Measurements from ENCODE around the gene LYSMD4.
"Not testable (repeated sequence)": the region's sequence is repeated elsewhere in the genome, so short reads cannot be mapped to it uniquely, and the experiment has no call there.

The LYSMD4 gene

GRCh38 chr15:99733268-99734039, at the start of gene LYSMD4:
LYSMD4 (minus strand) TSS chr15:99733437; CDS start chr15:99731999, 1,438 bp downstream.
- DNase-seq = peak; percentile 83

- not testable (repeated sequence) for DNase-seq
These were observed 48.8 kb upstream of the LYSMD4 start for GRCh38 chr15:99782029-99782428.

DNA sequence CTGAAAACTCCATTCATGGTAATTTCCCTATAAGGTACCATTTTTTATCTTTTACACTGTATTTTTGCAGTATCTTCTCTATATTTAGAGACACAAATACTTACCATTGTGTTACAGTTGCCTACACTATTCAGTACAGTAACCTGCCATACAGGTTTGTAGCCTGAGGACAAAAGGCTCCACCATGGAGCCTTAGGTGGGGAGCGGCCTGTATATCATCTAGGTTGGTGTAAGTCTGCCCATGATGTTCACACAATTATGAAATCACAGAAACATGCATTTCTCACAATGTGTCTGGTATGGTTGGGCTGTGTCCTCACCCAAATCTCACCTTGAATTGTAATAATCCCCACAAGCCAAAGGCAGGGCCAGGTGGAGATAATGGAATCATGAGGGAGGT, 43.9 kb upstream of the LYSMD4 start:
- DNase-seq = no peak

- DNase-seq = no peak
These were observed 31.3 kb upstream of the LYSMD4 start for GRCh38 chr15:99764522-99764921.

GRCh38 chr15:99763827-99764226, 30.6 kb upstream of the LYSMD4 start:
- no peak for DNase-seq

- no peak for DNase-seq
These were observed 29.1 kb upstream of the LYSMD4 start for GRCh38 chr15:99762288-99762687.

DNA sequence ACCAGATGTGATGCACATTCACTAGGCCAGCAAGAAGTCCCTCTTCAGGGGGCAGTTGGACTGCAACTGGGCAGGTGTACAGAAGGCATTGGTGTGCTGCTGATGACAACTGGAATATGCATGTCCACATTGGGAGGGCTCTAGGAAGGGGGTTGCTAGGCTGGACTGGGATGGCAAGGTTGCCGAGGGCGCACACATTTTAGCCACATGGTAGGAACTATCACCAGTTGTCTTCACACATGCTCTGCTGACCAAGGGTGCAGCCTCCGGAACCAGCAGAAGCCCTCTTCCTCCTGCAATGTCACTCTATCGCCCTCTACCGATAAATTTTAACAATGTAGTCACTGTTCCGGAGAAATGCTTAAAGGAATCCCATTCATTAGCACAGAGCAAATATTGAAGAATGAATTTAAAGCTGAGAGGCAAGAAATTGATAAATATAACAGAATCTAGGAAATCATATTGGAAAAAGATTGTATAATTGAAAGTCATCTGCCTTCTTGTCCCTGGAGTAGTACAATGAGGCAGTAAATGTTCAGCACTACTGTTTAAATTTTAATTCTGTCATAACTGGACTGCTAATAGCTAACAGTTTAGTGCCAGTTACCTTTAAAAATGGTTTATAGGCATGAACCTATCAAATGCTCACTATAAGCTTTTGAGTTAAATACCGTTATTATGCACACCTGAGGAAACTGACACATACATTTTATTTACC, 22.6 kb upstream of the LYSMD4 start:
- DNase-seq = peak; percentile 34

- no peak for DNase-seq
These were observed 19.8 kb upstream of the LYSMD4 start for GRCh38 chr15:99753066-99753465.

DNA sequence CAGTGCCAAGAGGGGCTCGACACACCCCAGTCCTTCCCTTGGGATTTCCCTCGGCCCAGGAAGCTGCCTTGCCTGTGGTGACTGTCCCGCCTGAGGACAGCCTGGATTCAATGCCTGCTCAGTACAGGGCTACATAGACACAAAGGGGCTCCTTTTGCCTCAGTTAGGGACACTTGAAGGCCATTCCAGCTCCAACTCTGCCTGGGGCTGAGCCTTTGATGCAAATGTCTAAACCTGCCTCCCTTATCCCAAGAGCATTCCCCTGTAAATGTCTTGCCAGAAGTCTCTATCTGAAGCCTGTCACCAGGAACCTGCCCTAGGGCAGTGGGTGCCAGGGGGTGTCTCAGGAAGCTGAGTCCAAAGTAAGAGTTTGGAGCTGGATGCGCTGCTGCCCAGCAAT, 19.3 kb upstream of the LYSMD4 start:
- no peak for DNase-seq

GRCh38 chr15:99750326-99750725, 17.1 kb upstream of the LYSMD4 start:
- DNase-seq = not testable (repeated sequence)

DNA sequence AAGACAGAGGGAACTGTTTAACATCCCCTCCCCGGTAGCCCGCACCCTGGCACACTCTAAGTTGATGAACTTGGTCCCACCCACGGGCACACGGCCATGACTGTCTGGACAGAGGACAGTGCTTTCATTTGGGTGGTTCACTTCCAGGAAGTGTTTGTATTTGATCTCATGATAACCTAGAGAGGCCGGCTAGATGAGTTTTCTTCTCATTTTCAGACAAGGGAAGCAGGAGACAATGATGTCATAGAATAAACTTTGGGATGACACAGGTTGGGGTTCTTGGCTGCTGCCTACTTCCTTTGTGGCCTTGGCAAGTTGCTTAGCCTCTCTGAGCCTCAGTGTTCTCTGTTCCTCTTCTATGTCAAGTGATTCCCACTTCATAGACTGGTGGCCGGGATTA, 16.1 kb upstream of the LYSMD4 start:
- peak; percentile 21 for DNase-seq

DNA sequence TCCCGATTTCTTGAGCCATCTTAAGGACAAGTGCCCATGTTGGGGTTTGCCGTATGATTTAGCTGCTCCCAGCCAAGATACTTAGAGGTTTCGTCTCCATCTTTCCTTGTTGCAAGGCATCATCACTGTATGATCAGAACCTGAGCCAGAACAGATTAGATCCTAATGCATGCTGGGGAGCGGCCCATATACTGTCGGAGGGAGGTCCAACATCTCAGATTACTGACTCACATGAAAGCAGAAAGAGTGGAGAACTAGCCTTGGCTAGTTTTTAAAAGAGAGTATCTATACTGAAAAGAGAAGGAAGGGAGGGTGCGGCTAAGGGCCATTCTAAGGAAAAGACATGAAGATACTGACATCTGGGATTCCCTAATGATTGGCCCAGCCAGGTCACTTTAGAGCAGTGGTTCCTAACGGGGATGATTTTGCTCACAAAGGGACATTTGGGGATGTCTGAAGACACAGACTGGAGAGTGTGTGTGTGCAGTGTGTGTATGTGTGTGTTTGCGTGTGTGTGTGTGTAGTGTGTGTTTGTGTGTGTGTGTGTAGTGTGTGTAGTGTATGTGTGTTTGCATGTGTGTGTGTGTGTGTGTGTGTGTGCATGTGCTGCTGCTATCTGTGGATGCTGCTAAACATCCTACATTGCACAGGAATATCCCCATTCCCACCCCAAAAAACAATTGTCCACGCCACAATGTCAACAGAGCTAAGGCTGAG, 12.3 kb upstream of the LYSMD4 start:
- DNase-seq = no peak

GRCh38 chr15:99744142-99744541, 10.9 kb upstream of the LYSMD4 start:
- DNase-seq = no peak

- DNase-seq = no peak
These were observed 8.6 kb upstream of the LYSMD4 start for GRCh38 chr15:99741835-99742234.

DNA sequence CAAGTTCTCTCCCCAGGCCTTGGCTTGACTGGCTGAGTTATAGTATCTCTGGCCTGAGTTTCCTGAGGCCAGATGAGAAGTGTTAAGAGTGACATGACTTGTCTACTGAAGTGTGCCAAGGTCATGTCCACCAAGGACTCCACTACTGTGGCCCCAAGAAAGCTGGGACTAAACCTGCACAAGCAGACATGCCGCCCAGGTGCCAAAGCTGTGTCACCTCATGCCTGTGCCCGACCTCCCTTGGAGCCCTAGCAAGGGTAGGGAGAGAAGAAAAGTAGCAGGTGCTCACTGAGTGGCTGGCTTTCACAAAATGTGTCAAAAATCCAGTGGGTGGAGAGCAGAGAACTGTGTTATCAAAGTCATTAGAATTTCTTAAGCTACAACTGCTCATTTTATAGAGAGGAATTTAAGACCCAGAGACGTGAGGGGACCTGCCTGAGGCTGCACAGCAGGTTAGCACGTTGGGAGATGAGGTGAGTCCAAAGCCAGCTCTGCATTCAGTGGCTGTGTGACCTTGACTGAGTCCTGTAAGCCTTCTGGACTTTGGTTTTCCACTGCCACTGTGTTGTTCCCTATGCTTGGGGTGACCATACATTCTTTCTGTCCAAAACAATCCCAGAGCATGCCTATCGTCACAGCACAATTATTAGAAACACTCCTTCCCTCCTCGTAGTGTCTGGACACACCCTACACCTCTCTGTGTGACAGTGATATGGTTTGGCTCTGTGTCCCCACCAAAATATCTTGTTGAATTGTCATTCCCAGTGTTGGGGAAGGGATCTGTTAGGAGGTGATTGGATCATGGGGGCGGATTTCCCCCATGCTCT, 5.0 kb upstream of the LYSMD4 start:
- DNase-seq = no peak

DNA sequence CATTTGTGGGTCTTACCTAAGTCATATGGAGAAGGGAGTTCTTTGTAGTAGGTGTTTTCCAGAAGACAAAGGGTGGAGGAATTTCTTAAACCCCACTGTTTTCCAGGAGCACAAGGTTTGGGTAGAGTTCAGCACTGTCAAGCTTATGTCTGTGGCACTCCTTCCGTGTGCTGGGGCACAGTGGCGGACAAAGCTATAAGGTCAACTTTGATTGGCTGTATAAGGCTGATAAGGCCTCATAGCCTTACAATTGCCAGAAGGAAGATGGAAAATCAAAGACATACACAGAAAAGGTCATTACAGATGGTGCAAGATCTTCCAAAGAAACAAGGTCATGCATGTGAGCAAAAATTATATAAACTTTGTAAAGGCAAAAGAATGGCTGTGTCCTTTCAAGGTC, 3.5 kb upstream of the LYSMD4 start:
- DNase-seq = no peak

GRCh38 chr15:99735868-99736267, 2.6 kb upstream of the LYSMD4 start:
- no peak for DNase-seq

- no peak for DNase-seq
These were observed 1.3 kb upstream of the LYSMD4 start for GRCh38 chr15:99734575-99734974.

DNA sequence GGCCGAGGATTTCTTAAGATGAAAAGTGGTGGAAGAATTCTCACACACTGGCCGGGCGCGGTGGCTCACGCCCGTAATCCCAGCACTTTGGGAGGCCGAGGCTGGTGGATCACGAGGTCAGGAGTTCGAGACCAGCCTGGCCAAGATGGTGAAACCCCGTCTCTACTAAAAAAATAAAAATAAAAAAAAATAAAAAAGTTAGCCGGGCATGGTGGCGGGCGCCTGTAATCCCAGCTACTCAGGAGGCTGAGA, 729 bp upstream of the LYSMD4 start:
- not testable (repeated sequence) for DNase-seq

DNA sequence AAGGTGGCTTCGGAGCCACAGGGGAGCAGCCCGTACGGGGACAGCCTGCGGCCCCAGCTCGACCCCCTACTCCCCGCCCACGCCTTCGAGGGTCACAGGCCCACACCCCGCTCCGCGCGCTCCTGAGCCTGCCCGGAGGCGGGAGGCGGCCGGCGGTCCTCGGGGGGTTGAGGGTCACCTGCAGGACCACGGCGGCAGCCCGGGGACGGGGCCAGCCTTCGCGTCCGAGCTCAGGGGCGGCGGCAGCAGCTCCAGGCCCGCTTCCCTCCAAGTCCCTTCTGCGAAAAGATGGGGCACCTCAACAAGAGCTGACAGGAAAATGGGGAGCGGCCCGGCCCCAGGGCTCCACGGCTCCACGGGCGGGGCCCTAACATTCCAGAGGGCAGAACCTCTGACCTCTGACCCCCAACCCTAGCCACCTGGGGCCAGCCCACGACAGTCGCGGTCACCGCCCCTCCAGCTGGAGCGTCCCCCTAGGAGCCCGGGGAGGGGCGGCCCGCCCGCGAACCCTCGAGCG, 428 bp downstream of the LYSMD4 start:
- no peak for DNase-seq

- no peak for DNase-seq
These were observed 1.0 kb downstream of the LYSMD4 start for GRCh38 chr15:99732124-99732750.

DNA sequence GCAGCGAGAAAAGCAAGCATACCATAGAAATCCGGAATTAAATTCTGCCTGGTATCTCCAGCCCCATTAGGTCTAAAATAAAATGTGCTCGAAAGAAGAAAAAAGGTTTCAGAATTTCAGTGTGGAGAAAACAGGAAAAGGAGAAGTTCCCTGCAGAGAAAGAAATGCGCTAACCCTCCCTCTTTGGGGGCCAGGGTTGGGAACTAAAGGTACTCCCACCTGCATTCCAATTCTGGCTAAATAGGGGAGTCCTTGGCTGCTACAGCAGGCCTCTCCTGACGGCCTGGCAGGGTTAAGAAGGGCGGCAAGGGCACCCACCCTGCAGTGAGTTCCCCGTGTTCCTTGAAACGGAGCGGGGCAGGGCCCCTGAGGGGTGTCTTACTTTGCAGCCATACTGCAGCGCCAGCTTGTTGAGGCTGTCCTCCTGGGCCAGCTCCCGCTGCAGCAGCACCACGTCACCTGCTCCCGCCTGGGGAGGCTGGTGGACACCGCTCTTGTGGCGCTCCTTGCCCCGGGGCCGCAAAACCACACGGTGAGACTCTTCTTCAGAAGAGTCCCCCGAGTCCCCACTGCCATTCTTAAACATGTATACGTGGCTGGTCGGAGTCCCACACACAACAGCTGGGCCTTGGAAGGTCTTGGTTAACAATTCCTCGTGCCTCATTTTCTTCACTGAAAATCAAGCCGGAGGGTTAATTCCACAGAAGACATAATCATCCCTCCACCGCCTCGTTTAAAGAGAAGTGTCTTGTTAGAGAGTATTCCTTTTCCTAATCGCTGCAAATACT, 1.7 kb downstream of the LYSMD4 start:
- DNase-seq = no peak
